ENCODE measurements around the gene IL9R. TPM values are rescaled to one million over a fixed set of nuclear protein-coding genes. Genes with fewer than 3 reads are reported as not detected.

Gene IL9R
- total RNA-seq, 1 experiment from 2014 or later, result 0.46 TPM

DNA sequence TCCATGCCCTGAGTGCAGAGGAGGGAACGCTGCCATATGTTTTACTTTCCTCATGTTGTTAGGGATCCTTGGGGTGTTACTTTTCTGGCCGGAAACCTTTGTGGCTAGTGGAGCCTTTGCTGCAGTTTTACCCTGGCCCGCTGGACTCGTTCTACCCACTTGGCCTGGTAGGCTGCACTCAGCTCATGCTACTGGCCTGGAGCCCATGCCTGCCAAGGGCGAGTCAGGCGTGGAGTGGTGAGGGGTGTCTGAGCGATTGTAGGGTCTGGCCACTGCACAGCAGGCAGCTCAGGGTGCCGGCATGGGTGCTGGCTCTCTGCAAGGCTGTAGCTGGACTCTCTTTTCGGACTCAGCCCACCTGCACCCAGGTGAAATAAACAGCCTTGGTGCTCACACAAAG lies 41.4 kb upstream of the IL9R start:
- H3K27ac ChIP-seq (ENCODE audit: low read length), result no peak overlapping the region
- in situ Hi-C loops (cut with HindIII; ENCODE audit: low pct_unique_long_range_greater_than_20kb, low sequenced_read_pairs), result no loop called here
- ChIA-PET CTCF (no interaction called here), POLR2A (no interaction called here)
- ATAC-seq (no peak), DNase-seq (ENCODE audit: low read depth, low spot score) (no peak)
- intact Hi-C loops (cut with micrococcal nuclease; ENCODE audit: unreplicated experiment), result no loop called here
- TF ChIP-seq, protein P1, sequence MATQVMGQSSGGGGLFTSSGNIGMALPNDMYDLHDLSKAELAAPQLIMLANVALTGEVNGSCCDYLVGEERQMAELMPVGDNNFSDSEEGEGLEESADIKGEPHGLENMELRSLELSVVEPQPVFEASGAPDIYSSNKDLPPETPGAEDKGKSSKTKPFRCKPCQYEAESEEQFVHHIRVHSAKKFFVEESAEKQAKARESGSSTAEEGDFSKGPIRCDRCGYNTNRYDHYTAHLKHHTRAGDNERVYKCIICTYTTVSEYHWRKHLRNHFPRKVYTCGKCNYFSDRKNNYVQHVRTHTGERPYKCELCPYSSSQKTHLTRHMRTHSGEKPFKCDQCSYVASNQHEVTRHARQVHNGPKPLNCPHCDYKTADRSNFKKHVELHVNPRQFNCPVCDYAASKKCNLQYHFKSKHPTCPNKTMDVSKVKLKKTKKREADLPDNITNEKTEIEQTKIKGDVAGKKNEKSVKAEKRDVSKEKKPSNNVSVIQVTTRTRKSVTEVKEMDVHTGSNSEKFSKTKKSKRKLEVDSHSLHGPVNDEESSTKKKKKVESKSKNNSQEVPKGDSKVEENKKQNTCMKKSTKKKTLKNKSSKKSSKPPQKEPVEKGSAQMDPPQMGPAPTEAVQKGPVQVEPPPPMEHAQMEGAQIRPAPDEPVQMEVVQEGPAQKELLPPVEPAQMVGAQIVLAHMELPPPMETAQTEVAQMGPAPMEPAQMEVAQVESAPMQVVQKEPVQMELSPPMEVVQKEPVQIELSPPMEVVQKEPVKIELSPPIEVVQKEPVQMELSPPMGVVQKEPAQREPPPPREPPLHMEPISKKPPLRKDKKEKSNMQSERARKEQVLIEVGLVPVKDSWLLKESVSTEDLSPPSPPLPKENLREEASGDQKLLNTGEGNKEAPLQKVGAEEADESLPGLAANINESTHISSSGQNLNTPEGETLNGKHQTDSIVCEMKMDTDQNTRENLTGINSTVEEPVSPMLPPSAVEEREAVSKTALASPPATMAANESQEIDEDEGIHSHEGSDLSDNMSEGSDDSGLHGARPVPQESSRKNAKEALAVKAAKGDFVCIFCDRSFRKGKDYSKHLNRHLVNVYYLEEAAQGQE (IDR thresholded peaks at IDR 0.05; ENCODE audit: insufficient read depth in 1 of 2, low read depth in 2 of 2, low read length in 1 of 2), result no peak
- no peak for TF ChIP-seq TCF7L2 (IDR thresholded peaks at IDR 0.05; ENCODE audit: low read depth, low read length)
- TF ChIP-seq, protein P2, sequence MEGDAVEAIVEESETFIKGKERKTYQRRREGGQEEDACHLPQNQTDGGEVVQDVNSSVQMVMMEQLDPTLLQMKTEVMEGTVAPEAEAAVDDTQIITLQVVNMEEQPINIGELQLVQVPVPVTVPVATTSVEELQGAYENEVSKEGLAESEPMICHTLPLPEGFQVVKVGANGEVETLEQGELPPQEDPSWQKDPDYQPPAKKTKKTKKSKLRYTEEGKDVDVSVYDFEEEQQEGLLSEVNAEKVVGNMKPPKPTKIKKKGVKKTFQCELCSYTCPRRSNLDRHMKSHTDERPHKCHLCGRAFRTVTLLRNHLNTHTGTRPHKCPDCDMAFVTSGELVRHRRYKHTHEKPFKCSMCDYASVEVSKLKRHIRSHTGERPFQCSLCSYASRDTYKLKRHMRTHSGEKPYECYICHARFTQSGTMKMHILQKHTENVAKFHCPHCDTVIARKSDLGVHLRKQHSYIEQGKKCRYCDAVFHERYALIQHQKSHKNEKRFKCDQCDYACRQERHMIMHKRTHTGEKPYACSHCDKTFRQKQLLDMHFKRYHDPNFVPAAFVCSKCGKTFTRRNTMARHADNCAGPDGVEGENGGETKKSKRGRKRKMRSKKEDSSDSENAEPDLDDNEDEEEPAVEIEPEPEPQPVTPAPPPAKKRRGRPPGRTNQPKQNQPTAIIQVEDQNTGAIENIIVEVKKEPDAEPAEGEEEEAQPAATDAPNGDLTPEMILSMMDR (IDR thresholded peaks at IDR 0.05), result no peak
- TF ChIP-seq SIN3A (IDR thresholded peaks at IDR 0.05; ENCODE audit: borderline replicate concordance, insufficient read depth, low read depth, low read length), result no peak
- TF ChIP-seq POLR2AphosphoS5 (IDR thresholded peaks at IDR 0.05; ENCODE audit: low read depth, low read length), result no peak
- H3K27me3 ChIP-seq (ENCODE audit: control insufficient read depth, insufficient read depth, low read length), result no peaks in the 10 kb centered on the region
- no peaks in the 10 kb centered on the region for H3K36me3 ChIP-seq (ENCODE audit: control insufficient read depth, insufficient read depth, low read length)
- H3K9me3 ChIP-seq (ENCODE audit: control insufficient read depth, insufficient read depth, low read depth, low read length), result no peaks in the 10 kb centered on the region
- no peaks in the 10 kb centered on the region for H3K4me1 ChIP-seq (ENCODE audit: control insufficient read depth, insufficient read depth, low read length)
- no TSS peak for BruUV-seq (replicated peaks)
- H3K4me3 ChIP-seq (ENCODE audit: low read depth in 2 of 2, low read length in 2 of 2), result no peak overlapping the region

DNA sequence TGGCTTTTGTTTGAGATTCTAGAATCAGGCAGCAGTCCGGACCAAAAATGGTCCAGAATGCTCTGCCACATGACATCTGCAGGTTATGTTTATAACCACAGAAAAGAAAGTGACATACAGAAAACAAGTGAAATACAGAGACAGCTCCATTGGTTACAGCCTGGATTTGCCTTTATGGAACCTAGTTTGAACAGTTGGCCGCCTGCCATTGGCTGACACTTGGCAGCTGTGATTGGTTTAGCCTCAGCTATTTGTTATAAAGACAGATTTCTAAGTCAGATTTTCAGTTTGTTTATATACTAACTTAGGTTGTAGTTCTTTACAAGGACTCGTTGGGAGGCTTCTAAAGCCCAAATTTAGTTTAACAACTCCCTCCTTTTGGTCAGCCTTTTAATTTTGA lies 40.8 kb upstream of the IL9R start:
- H3K27ac ChIP-seq (ENCODE audit: low read length), result no peak overlapping the region
- H3K9me3 ChIP-seq (ENCODE audit: control insufficient read depth, insufficient read depth, low read depth, low read length), result no peaks in the 10 kb centered on the region
- no peak overlapping the region for H3K4me3 ChIP-seq (ENCODE audit: low read depth in 2 of 2, low read length in 2 of 2)
- ATAC-seq (no peak), DNase-seq (ENCODE audit: low read depth, low spot score) (no peak)
- H3K27me3 ChIP-seq (ENCODE audit: control insufficient read depth, insufficient read depth, low read length), result no peaks in the 10 kb centered on the region
- ChIA-PET CTCF (no interaction called here), POLR2A (no interaction called here)
- H3K36me3 ChIP-seq (ENCODE audit: control insufficient read depth, insufficient read depth, low read length), result no peaks in the 10 kb centered on the region
- TF ChIP-seq, protein P2 (IDR thresholded peaks at IDR 0.05), result no peak
- TF ChIP-seq SIN3A (IDR thresholded peaks at IDR 0.05; ENCODE audit: borderline replicate concordance, insufficient read depth, low read depth, low read length), result no peak
- TF ChIP-seq, protein P1 (IDR thresholded peaks at IDR 0.05; ENCODE audit: insufficient read depth in 1 of 2, low read depth in 2 of 2, low read length in 1 of 2), result no peak
- no peak for TF ChIP-seq TCF7L2 (IDR thresholded peaks at IDR 0.05; ENCODE audit: low read depth, low read length)
- TF ChIP-seq POLR2AphosphoS5 (IDR thresholded peaks at IDR 0.05; ENCODE audit: low read depth, low read length), result no peak
- H3K4me1 ChIP-seq (ENCODE audit: control insufficient read depth, insufficient read depth, low read length), result no peaks in the 10 kb centered on the region
- intact Hi-C loops (cut with micrococcal nuclease; ENCODE audit: unreplicated experiment), result no loop called here
- BruUV-seq (replicated peaks), result no TSS peak
- in situ Hi-C loops (cut with HindIII; ENCODE audit: low pct_unique_long_range_greater_than_20kb, low sequenced_read_pairs), result no loop called here
